ENCODE results near the gene RNF145.

RNF145 gene

GRCh38 chr5:159207686-159208513 is 1.5 kb downstream of the RNF145 start:
- in situ Hi-C loops (cut with HindIII; ENCODE audit: low sequenced_read_pairs) = no loop called here
- peak overlapping the region; percentile 78 for H3K4me3 ChIP-seq (ENCODE audit: low read depth, low read length)
- peak; percentile 80 for DNase-seq (ENCODE audit: low read depth)
- TF ChIP-seq, protein P1, sequence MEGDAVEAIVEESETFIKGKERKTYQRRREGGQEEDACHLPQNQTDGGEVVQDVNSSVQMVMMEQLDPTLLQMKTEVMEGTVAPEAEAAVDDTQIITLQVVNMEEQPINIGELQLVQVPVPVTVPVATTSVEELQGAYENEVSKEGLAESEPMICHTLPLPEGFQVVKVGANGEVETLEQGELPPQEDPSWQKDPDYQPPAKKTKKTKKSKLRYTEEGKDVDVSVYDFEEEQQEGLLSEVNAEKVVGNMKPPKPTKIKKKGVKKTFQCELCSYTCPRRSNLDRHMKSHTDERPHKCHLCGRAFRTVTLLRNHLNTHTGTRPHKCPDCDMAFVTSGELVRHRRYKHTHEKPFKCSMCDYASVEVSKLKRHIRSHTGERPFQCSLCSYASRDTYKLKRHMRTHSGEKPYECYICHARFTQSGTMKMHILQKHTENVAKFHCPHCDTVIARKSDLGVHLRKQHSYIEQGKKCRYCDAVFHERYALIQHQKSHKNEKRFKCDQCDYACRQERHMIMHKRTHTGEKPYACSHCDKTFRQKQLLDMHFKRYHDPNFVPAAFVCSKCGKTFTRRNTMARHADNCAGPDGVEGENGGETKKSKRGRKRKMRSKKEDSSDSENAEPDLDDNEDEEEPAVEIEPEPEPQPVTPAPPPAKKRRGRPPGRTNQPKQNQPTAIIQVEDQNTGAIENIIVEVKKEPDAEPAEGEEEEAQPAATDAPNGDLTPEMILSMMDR (IDR thresholded peaks at IDR 0.05; ENCODE audit: low read depth, low read length, missing control alignments) = peak; percentile 5

GRCh38 chr5:159207222-159207685 is 2.1 kb downstream of the RNF145 start:
- in situ Hi-C loops (cut with HindIII; ENCODE audit: low sequenced_read_pairs) = no loop called here
- TF ChIP-seq, protein P1 (IDR thresholded peaks at IDR 0.05; ENCODE audit: low read depth, low read length, missing control alignments) = no peak
- H3K4me3 ChIP-seq (ENCODE audit: low read depth, low read length) = peak overlapping the region; percentile 78
- DNase-seq (ENCODE audit: low read depth) = no peak

- in situ Hi-C loops (cut with HindIII; ENCODE audit: low sequenced_read_pairs) = no loop called here
- H3K4me3 ChIP-seq (ENCODE audit: low read depth, low read length) = peak overlapping the region; percentile 78
- TF ChIP-seq, protein P1 (IDR thresholded peaks at IDR 0.05; ENCODE audit: low read depth, low read length, missing control alignments) = no peak
- no peak for DNase-seq (ENCODE audit: low read depth)
These were observed 2.5 kb downstream of the RNF145 start for GRCh38 chr5:159206818-159207217.

DNA sequence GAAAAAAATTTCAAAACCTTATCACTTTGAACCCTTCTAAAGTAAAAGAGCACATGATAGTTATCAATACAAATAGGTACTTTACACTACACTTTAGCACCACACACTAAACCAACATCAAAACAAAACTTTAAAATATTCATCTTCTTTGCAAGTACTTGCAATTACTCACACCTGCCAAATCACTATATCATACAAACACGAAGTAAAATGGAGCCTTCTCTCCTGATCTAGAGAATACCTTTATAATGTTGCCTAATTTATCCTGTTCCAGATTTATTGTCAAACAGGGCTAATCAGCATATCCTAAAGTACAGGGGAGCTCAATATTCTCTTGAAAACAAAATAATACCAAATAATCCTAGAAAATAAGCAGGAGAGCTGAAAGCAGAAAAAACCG is 3.0 kb downstream of the RNF145 start:
- DNase-seq (ENCODE audit: low read depth) = no peak
- in situ Hi-C loops (cut with HindIII; ENCODE audit: low sequenced_read_pairs) = no loop called here
- H3K4me3 ChIP-seq (ENCODE audit: low read depth, low read length) = peak overlapping the region; percentile 78
- TF ChIP-seq, protein P1 (IDR thresholded peaks at IDR 0.05; ENCODE audit: low read depth, low read length, missing control alignments) = no peak

DNA sequence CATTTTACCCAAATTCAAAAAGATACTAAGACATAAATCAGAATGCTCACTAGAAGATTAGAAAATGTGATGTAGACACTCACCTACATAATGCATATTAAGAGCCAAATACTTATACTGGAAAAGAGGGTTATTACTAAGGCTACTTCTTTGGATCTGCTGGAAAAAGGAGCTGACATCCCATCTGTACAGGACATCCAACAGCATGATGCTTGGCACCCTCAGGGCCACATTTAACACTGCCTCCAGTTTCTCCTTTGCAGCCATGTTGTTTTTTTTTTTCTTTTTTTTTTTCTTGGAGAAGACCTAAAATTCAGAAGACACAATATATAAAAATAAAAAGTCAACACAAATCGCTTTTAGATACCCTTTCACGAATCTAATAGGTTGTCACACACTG is 6.0 kb downstream of the RNF145 start:
- TF ChIP-seq, protein P1 (IDR thresholded peaks at IDR 0.05; ENCODE audit: low read depth, low read length, missing control alignments) = no peak
- no peak for DNase-seq (ENCODE audit: low read depth)
- in situ Hi-C loops (cut with HindIII; ENCODE audit: low sequenced_read_pairs) = no loop called here
- no peak overlapping the region for H3K4me3 ChIP-seq (ENCODE audit: low read depth, low read length)

DNA sequence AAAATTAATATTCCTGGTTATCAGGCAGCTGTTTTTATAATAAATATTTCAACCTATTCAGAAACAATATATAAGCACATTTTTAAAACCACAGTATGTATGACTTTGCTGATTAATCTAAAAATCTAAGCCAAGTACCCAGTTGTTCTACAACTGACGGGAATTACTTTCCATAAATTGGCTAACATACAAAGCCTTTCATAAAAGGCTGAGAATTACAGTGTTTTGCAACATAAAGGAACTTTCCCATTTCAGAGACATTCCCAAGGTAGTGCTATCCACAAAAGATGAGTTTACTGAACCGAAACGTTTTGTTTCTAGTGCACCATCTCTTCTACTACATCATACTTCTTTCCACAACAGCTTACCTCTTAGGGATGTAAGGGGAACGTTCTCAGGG is 7.2 kb downstream of the RNF145 start:
- no peak overlapping the region for H3K4me3 ChIP-seq (ENCODE audit: low read depth, low read length)
- TF ChIP-seq, protein P1 (IDR thresholded peaks at IDR 0.05; ENCODE audit: low read depth, low read length, missing control alignments) = no peak
- DNase-seq (ENCODE audit: low read depth) = peak; percentile 61
- in situ Hi-C loops (cut with HindIII; ENCODE audit: low sequenced_read_pairs) = no loop called here

All from astrocyte of the cerebellum (primary cell).